Colon (tissue), 2 donors: Measurements from ENCODE around the gene SLC9A3.

Experiments
- FAIRE-seq: peaks from 2 replicates; lab custom pipeline; 2012; peaks lifted over from hg19 to GRCh38; lab: Jason Lieb, UNC
- donor health status: control.
- donor health status: control.

Gene SLC9A3

DNA sequence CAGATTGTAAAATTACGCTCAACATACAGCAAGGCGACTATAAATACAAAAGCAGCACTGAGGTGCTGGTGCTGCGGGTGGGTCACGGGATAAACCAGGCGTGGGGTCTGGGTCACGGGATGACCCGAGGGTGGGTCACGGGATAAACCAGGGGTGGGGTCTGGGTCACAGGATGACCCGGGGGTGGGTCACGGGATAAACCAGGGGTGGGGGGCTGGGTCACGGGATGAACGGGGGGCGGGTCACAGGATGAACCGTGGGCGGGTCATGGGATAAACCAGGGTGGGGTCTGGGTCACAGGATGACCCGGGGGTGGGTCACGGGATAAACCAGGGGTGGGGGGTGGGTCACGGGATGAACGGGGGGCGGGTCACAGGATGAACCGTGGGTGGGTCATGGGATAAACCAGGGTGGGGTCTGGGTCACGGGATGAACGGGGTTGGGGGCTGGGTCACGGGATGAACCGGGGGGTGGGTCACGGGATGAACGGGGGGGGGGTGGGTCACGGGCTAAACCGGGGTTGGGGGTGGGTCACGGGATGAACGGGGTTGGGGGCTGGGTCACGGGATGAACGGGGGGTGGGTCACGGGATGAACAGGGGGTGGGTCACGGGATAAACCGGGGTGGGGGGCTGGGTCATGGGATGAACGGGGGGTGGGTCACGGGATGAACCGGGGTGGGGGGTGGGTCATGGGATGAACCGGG is 30.2 kb upstream of the SLC9A3 start:
- no peak for FAIRE-seq

DNA sequence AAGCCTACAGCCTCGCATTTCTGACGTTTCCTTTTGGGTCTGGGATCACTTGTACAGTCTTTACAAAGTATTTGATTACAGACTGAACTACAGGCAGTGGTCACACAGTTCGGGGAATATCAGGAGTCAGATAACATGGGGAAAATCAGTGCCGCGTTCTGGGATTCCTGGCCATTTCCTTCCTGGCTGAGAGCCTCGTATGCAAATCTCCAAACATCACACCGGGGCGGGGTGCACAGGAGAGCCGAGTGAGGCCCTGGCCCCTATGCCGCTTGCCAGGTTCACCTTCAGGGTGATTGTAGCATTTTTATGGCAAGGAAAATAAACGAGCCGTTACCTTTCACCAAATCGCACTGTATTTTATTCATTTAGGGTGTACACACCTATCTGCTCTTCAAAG is 29.6 kb upstream of the SLC9A3 start:
- FAIRE-seq = no peak

DNA sequence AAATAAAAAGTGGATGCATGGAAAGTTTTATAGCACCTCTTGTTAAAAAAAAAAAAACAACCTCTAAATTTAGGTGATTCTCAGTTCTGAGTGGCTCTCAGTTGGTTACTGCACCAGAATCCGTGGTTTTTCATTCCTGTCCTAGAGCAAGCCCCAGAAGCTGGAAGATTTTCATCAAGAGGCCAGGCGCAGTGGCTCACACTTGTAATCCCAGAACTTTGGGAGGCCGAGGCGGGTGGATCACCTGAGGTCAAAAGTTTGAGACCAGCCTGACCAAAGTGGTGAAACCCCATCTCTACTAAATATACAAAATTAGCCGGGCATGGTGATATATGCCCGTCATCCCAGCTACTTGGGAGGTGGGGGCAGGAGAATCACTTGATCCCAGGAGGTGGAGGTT is 27.2 kb upstream of the SLC9A3 start:
- FAIRE-seq = no peak

DNA sequence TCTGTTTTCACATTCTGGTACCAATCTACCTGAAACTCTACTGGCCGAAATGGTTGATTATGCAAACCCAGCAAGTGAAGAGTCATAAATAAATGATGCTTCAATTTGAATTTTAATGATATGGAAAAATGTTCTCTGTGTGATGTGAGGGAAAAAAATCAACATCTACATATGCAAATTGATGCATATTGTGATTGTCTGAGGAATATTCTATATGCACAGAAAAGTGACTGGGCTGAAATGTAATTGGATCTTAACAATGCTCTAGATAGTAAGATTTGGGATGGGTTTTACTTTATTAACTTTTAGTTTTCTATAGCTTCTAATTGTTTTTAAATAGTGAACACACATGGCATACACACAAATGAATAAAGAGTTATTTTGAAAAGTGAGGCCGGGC is 25.0 kb upstream of the SLC9A3 start:
- FAIRE-seq = no peak

DNA sequence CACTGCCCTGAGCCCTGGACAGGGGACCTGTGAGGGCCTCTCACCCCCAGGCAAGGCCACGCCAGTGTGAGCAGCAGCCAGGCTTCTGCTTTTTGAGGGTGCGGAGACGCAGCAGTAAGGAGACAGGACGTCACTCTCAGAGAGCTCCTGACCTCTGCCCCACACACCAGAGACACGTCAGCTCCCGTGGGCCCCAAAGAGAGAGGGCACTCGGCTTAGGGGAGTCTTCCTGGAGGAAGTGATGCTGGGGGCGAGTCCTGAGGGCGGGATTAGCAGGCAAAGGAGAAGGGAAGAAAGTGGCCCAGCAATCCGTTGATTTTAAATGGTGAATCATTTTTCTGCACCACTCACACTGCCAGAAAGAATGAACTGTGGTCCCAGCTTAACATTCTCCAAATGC is 24.0 kb upstream of the SLC9A3 start:
- FAIRE-seq = no peak

DNA sequence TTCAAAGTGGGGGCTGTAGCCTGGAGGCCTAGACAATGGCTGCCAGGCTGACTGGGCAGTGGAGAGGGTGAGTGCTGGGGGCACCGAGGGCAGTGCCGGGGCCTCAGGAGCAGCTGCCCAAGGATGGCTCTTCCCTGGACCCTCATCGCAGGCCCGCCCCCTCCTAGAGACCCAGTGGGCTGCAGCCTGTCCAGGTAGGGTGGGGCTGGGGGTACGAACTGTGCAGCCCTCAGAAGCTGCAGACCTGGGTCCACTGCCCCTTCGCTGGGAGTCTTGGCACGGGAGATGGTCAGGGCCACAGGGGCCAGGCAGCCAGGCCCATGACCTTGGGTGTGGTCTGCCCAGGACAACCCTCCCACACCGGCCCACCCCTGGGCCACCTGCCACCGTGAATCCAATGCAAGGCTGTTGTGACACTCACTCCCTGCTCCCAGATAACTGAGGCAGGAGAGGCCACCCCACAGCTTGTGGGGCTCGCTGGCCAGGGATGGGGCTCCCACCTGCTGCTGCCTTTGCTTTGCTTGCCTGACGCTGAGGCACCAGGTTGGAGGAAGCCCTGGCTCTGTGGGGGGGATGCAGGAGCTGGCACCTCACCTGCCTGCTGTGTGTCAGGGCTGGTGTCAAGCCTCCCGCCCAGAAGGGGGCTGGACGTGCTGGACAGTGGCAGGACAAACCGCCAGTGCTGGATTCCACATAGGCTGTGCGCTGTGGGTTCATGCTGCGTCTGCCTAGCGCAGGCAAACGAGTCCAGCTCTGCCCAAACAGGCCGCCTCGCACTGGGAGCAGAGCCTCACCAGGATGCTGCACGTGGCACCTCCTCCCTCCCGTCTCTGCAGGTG is 23.1 kb upstream of the SLC9A3 start:
- FAIRE-seq = no peak

DNA sequence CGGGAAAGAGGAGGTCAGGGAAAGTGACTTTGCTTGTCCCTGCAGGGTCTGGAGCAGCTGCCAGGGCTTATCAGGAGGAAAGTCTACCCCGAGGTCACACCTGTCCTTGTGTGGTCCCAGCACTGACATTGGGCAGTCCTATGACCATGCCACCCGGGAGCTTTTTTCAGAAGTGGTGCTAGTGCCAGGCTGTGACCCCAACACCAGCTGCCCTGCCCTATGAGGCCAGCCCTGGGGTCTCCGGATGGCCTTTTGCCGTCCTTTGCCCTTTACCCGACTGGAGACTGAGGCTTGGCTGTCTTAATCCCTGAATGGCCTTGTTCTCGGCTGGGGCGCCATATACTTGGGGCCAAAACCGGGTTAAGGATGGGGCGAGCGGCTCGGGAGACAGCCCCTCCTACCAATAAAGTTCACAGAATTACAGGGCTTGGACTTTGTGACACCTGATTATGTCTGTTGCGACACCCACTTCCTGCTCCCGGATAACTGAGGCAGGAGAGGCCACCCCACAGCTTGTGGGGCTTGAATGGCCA is 22.2 kb upstream of the SLC9A3 start:
- FAIRE-seq = no peak

DNA sequence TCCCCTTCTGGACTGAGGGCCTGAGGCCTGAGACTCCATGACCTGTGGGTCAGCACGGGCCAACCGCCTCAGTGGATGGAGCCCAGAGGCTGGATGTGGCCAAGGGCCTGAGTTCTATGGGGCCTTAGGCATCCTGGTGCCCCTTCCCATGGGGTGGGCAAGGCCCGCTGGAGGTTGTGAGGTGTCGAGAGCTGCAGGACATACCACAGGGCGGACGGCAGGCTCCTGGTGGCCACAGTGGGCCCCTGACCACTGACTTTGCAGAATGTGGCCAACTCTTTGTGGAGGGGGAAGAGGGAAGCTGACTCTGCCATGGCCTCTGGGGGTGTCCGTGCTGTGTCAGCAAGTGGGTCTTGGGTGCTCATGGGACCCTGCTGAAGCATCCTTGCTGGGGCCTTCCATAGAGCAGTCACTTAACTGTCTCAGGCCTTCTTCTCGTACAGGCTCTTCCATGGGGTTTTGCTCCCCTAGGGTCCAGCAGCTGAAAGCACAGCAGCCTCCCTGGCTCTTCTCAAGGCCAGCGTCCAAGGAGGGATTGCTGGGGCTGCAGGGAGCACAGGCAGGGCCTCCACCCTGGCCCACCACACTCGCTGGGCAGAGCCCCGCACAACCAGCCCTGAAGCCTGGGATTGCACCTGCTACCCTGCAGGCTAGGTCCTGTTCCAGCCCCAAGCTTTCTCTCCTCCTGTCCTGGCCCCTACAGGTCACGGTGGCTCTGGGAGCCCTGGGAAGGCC is 21.6 kb upstream of the SLC9A3 start:
- no peak for FAIRE-seq

DNA sequence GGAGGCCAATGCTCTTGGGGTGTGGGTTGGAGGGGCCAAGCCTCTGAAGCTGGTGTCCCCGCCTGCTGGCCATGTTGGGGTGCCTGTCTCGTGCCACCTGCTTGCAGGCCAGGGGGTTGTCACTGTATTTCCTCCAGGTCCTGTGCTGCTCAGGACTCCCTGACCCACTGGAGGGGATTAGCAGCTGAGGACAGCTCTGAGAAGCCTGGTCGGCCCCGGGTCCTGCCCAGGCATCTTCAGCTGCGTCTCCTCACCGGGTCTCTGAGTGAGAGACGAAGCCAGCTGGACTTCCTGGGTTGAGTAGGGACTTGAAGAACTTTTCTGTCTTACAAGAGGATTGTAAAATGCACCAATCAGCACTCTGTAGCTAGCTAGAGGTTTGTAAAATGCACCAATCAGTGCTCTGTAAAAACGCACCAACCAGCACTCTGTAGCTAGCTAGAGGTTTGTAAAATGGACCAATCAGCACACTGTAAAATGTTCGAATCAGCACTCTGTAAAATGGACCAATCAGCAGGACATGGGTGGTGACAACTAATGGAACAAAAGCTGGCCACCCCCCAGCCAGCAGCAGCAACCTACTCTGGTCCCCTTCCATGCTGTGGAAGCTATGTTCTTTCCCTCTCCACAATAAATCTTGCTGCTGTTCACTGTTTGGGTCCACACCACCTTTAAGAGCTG is 20.6 kb upstream of the SLC9A3 start:
- no peak for FAIRE-seq

DNA sequence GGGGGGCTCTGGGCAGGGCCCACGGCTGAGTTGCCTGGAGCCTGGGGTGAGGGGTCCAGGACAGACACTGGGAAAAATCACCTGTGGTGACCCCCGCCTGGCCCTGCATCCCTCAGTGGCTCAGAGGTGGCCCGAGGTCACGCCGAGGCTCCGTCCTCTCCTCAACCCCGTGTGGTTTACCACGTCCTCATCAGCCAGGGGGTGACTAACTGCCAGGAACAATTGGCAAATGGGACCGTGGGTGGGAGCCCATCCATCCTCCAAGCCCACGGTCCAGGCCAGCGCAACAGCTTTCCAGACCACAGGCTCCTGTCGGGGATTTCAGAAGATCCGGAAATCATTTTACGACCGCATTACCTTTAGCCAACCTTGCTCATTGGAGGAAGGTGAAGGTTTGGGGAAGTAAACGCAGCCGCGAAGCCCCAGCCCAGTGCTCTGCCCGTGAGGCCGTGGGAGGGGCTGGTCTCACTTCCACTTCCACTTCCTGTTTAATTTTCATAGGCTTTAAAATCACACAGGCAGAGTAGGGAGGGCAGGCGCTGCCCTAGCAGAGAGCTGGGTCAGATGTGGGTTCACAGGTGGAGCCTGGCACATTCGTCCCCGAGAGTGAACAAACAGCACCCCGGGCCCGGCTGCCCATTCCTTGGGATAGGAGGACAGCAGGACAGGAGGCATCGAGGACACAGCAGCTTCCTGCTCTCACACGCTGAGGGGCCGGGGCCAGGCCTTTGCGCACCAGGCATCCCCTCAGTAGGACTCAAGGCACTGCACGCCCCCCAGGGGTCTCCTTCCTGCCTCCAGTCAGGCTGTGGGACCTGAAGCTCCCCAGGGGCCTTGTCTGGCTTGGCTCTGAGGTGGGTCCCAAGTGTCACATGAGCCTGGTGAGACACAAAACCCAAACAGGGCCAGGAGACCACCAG is 19.8 kb upstream of the SLC9A3 start:
- FAIRE-seq = no peak

DNA sequence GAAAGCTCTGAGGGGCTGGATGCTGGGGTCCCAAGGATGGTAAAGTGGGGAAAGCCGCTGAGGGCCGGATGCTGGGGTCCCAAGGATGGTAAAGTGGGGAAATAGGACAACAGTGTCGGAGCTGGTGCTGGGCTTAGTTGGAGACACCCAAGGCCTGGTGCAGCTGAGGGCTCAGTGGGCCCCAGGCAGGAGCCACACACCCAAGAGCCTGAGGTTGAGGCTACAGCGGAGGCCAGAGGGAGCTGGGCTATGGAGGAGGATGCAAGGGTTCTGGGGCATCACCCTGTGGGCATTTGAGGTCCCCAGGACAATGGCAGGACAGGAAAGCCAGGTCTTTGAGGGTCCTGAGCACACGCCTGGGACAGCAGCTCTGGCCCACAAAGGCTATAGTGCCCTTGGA is 19.1 kb upstream of the SLC9A3 start:
- no peak for FAIRE-seq

DNA sequence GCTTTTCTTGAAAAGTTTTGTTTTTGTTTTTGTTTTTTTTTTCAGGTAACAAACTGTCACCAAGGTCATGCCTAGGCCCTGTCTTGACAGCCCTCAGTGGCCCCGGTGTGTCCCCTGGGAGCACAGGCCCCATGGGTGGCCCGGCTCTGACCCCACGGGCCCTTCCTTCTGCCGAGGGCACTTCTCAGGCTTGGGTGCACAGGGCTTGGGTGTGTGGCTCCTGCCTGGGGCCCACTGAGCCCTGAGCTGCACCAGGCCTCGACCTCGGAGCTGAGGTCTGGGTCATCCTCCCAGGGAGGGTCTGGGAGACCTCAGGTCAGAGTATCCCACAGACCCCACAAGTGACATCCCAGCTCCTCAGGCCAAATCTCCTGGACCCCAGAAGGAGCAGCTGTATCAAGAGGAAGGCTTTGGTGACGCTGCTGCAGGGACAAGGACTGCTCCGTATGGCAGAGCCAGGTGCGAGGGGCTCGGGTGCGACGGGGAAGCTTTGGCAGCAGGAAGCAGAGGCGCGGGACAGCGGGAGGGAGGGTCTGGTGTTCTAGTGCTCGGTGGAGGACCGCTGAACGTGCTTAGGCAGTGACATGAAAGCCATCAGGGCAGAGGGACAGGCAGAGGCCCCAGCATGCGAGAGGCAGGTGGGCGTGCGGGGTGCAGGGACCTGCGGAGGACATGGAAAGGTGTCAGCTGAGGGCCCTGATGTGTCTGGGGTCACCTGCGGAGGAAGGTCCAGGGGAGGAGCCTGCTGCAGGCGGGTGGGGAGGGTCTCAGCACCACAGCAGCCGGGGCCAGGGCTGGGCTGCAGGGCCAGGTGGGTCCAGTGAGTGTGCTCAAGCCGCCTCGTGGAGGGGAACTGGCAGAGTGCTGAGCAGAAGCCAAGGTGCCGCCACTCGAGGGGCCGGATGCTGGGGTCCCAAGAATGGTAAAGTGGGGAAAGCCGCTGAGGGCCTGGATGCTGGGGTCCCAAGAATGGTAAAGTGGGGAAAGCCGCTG is 18.4 kb upstream of the SLC9A3 start:
- no peak for FAIRE-seq

DNA sequence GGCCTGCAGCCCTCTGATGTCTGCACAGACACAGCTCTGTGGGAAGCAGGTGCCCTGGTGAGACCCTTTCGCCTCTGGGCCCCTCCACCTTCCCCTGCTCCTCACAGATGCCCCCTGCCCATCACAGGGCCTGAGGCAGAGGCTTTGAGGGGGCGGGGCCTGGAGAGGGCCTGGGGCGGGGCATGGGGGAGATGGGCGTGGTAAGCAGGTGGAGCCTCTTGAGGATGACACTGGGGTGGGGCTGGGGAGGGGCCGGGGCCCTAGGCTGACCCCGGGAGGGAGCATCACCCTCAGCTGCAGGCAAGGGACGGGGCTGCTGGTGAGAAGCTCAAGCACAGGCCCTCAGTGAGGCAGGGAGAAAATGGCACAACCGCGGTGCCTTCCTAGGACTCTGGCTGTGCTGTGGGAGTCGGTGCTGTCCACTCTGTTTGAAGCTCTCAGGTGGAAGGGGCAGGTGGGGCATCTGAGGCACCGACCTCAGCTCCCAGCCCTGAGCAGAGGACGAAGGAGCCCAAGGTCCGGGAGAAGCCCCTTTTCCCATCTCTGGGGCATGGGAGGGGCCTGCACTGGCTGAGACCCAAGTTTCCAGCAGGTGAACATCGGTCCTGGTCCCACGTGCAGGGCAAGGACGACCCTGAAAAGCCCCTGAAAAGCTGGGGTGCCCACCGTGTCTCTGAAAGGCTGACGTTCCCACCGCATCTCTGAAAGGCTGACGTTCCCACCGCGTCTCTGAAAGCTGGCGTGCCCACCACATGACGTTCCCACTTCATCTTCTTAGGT is 17.5 kb upstream of the SLC9A3 start:
- no peak for FAIRE-seq

DNA sequence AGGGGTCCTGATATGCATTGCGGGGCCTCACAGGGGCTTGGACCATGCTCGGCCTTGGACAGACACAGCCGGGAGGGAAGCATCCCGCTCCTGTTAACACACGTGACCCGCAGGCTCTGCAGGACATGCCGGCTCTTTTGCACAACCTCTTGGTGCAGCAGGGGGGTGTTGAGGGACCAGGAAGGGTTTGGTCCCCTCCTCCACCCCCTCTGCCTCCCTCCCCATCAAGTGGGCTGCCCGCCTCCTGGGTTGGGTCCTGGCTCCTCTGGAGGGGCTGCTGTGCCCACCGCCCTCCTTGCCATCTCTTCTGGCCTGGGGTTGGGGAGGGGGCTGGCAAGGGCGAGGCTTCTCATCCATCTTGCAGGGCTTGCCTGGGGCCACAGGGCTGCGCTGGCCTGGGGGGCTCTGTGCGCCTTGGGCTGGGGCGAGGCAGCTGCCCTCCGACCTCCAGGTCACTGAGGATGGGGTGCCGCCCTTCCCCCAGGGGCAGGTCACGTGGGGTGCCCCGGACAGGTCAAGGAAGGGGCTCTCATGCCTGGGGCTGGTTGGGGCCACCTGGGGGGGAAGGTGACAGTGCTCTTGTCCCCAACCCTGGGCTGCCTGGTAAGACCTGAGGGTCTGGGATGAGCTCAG is 16.8 kb upstream of the SLC9A3 start:
- no peak for FAIRE-seq

DNA sequence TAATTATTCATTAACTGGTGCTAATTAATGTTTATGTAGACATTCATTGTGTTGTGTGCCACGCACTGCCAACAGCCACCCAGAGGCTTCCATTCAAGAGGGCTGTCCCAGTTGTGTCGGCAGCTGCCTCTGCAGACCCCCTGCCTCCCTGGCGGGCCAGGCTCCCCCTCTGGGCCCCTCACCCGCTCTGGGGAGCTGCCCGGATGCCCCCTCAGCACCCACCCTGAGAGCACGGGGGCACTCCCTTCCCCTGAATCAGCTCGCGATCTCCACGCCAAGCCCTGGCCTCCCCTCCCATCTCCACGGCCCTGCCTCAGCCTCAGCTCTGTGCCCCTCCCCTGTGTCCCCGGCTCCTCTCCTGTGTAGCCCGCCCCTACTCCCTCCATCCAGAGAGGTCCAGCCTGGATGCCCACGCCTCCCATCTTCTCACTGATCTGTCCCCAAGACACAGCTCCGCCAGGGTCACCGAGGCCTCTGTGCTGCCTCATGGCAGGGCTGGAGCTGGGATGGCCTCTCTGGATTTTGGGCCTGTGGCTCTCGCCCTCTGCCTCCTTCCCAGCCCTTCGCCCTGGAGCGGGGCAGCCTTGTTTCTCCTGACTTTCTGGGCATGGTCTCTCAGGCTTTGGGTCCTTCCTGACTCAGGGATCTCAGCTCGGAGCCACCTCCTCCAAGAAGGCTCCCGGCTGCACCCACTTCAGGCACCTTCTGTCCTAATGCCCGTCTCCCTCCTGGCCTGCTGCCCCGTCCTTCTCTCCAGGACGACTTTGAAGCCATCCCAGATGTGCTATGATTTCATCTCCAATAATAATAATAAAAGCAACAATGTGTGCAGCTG is 16.0 kb upstream of the SLC9A3 start:
- no peak for FAIRE-seq

DNA sequence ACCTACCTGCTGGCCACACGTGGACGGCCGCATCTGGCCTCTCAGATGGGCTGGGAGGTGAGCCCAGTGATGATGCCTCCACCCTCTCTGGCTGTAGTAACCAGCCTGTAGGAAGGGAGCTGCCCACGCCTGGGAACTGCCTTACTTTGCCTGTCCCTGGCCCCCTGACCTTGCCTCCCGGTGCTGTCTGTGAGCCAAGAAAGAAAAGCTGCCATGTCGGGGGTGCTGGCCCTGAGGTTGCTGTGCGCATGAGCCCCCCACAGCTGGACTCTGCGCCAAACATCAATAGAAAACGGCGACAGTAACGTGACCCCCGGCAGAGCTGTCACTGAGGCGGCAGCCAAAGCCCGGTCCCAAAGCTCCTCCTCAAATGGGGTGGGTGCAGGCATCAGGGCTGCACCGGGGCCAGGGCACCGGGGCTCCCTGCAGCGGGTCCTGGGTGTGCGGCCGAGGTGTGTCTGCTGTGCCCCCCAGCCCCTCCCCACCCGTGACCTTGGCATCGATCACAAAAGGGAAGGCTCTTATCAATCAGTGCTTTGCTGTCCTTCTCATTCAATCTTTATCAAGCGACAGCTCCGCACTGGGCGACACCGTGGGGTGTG is 15.3 kb upstream of the SLC9A3 start:
- FAIRE-seq = no peak

DNA sequence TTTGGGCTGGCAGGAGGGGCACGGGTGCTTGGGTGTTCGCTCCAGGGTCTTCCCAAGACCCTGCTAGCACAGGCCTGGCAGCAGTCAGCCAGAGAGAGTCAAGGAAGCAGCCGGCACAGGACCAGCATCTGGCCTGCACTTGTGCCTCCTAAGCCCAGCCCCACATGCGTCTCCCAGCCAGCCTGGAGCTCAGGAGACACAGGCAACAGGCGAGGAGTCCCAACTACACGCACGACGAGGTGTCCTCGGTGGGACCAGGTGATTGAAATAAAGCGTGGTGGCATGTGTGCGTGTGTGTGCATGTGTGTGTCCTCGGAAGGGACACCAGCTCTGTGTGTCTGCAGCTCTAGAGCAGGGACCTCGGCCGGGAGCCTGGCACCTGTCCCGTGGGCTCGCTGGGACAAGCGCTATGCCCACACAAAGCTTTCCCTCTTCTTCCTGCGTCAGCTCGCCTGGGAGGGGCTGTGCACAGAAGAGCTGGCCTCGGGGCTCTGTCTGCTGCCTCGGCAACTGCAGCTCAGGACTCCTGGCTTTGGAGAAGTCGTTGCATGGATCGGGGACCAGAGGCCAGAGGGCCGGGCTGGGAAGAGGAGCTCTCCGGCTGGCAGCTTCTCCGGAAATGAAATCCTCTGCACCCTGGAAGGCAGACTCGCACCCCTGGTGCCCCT is 14.7 kb upstream of the SLC9A3 start:
- FAIRE-seq = no peak
